K562 (cell line): ENCODE measurements around the gene DNAI7. TPM values are rescaled to one million over a fixed set of nuclear protein-coding genes. Genes with fewer than 3 reads are reported as not detected.

Source experiments
- ATAC-seq: fragments of 200-7000 bp; cut with Tn5 transposase; 3 replicates; pipeline ENCODE4 v1.9.1; 2020; ENCODE audit warnings: moderate library complexity
- BruUV-seq: library from RNA; stranded (reverse); fragments of 400-500 nt; replicated peaks from 2 replicates; lab custom pipeline; 2021; lab: Mats Ljungman, UMichigan
- CTCF ChIA-PET: fragments of 300-600 bp; formaldehyde crosslinking; extraction: SDS; loops from one replicate; lab custom pipeline; 2021; ENCODE audit warnings: low intra/inter-chr PET ratio; lab: Yijun Ruan, JAX
- POLR2A ChIA-PET: fragments of 300-600, 350-650 bp; sonication (Branson Sonifier 250); formaldehyde crosslinking; extraction: SDS; loops from one replicate; lab custom pipeline; 2021; ENCODE audit warnings: antibody characterized with exemption, inconsistent platforms; lab: Yijun Ruan, JAX
- DNase-seq, 4 experiments: peaks; one replicate each; pipeline versions ENCODE4 v3.0.0 to v3.0.0-alpha.2; 2011 to 2018; ENCODE audit warnings: low spot score in 3 of 4, mixed read lengths in 3 of 4; ENCODE audit errors: extremely low read depth in 1 of 4
- FAIRE-seq: peaks from 2 replicates; lab custom pipeline; 2011; peaks lifted over from hg19 to GRCh38; lab: Jason Lieb, UNC
- H2AFZ ChIP-seq: 2 replicates; pipeline ENCODE4 v1.6.0; 2011; ENCODE audit warnings: low read depth, low read length, control low read depth, inconsistent platforms
- H3K27ac ChIP-seq: fragments of 200-600 bp; 3 replicates; pipeline ENCODE4 v1.8.0; 2011; ENCODE audit warnings: low read depth, mild to moderate bottlenecking, control low read depth, inconsistent platforms, low read length, moderate library complexity, mixed read lengths; ENCODE audit errors: extremely low read depth
- H3K27me3 ChIP-seq, 2 experiments: fragments of 300-600 bp in 1 of 2; 2 replicates in 1 of 2; 3 replicates in 1 of 2; pipeline versions ENCODE4 v1.6.0 to v1.8.0; 2011; ENCODE audit warnings: inconsistent platforms in 2 of 2, low read length in 2 of 2, mild to moderate bottlenecking in 1 of 2, mixed read lengths in 1 of 2, moderate library complexity in 1 of 2; ENCODE audit not compliant: control insufficient read depth in 2 of 2, insufficient read depth in 2 of 2
- H3K36me3 ChIP-seq: fragments of 300-600 bp; 3 replicates; pipeline ENCODE4 v1.8.0; 2011; ENCODE audit warnings: mild to moderate bottlenecking, low read length, inconsistent platforms; ENCODE audit not compliant: control insufficient read depth, insufficient read depth
- H3K4me1 ChIP-seq, 2 experiments: fragments of 200-600 bp in 1 of 2; replicated peaks in 1 of 2; 2 replicates in 1 of 2; 3 replicates in 1 of 2; pipeline versions ENCODE4 v1.5.1 to v1.8.0; 2011; ENCODE audit warnings: inconsistent platforms in 2 of 2, low read length in 2 of 2, mild to moderate bottlenecking in 1 of 2, mixed read lengths in 1 of 2, moderate library complexity in 1 of 2; ENCODE audit not compliant: control insufficient read depth in 2 of 2, insufficient read depth in 2 of 2
- H3K4me2 ChIP-seq: 2 replicates; pipeline ENCODE4 v1.6.1; 2011; ENCODE audit warnings: low read length, control low read depth, inconsistent platforms, mixed read lengths; ENCODE audit not compliant: insufficient read depth
- H3K4me3 ChIP-seq: fragments of 200-600 bp; sonication (generic), shearing (Covaris generic); 2 replicates; pipeline ENCODE4 v1.5.1; 2016; ENCODE audit warnings: control low read depth, inconsistent platforms
- H3K79me2 ChIP-seq: fragments of 200-600 bp; 3 replicates; pipeline ENCODE4 v1.8.0; 2011; ENCODE audit warnings: low read length, inconsistent platforms; ENCODE audit not compliant: control insufficient read depth, insufficient read depth
- H3K9ac ChIP-seq, 2 experiments: 2 replicates each; pipeline versions ENCODE4 v1.6.0 to v1.6.1; 2011; ENCODE audit warnings: low read depth in 2 of 2, low read length in 2 of 2, control low read depth in 1 of 2, inconsistent platforms in 1 of 2, mild to moderate bottlenecking in 1 of 2, mixed read lengths in 1 of 2; ENCODE audit not compliant: insufficient read depth in 1 of 2
- H3K9me1 ChIP-seq: one replicate; pipeline ENCODE4 v1.6.0; 2011; ENCODE audit warnings: inconsistent platforms, mild to moderate bottlenecking, low read length, moderate library complexity; ENCODE audit not compliant: control insufficient read depth, insufficient read depth
- H3K9me3 ChIP-seq: replicated peaks from 2 replicates; pipeline ENCODE4 v1.5.1; 2011; ENCODE audit warnings: low read depth, low read length, inconsistent platforms; ENCODE audit not compliant: control insufficient read depth, insufficient read depth
- H4K20me1 ChIP-seq: replicated peaks from 2 replicates; pipeline ENCODE4 v1.6.1; 2011; ENCODE audit warnings: low read length, inconsistent platforms, mixed read lengths; ENCODE audit not compliant: control insufficient read depth, insufficient read depth
- CBX8 ChIP-seq: fragments of 200-600 bp; sonication (generic); IDR thresholded peaks from 2 replicates; pipeline ENCODE4 v1.6.1; 2012; ENCODE audit warnings: borderline replicate concordance, mixed run types, low read depth, mild to moderate bottlenecking, moderate library complexity, mixed read lengths, low read length, control low read depth, inconsistent platforms; ENCODE audit not compliant: poor library complexity, severe bottlenecking; ENCODE audit errors: extremely low read depth
- FOS ChIP-seq: IDR thresholded peaks from 3 replicates; pipeline ENCODE4 v1.6.1; 2011; ENCODE audit not compliant: insufficient read length; ENCODE audit errors: extremely low read depth
- POLR2B ChIP-seq: fragments of 450-650 bp; IDR thresholded peaks from 2 replicates; pipeline ENCODE4 v1.6.1; 2018; ENCODE audit warnings: low read depth; ENCODE audit not compliant: partially characterized antibody
- SNRNP70 ChIP-seq: fragments of 200-400 bp; formaldehyde crosslinking; optimal IDR thresholded peaks from 2 replicates; pipeline ENCODE3; 2017; ENCODE audit warnings: low read depth, low read length
- TBP ChIP-seq: optimal IDR thresholded peaks from 2 replicates; pipeline ENCODE3; 2011; ENCODE audit warnings: low read depth, low read length, improper control_type of control experiment
- TEAD2 ChIP-seq: fragments of 450-650 bp; IDR thresholded peaks from 2 replicates; pipeline ENCODE4 v1.6.1; 2016; ENCODE audit warnings: missing genetic modification characterization, control low read depth, missing compliant biosample characterization
- ZNF75A ChIP-seq: fragments of 450-650 bp; formaldehyde crosslinking; IDR thresholded peaks from 2 replicates; pipeline ENCODE4 v1.4.0; 2020; ENCODE audit warnings: mild to moderate bottlenecking
- in situ Hi-C: fragments of 300-500 bp; cut with MboI; formaldehyde crosslinking; loops from 4 replicates; pipeline ENCODE4 v1.15.0; 2018; ENCODE audit warnings: inconsistent platforms, mixed read lengths
- intact Hi-C: fragments of 100-400 bp; cut with micrococcal nuclease; formaldehyde crosslinking; loops from 2 replicates; pipeline ENCODE4 v1.14.2; 2022
- polyA plus RNA-seq, 8 experiments: library from polyadenylated mRNA; depleted of rRNA in 4 of 8; stranded (reverse) in 5 of 8; unstranded in 3 of 8; fragments of >200 nt; fragmentation: Nextera tagmentation in 2 of 8; fragmentation: Illumina TruSeq in 1 of 8; extraction: Ambion mirVana in 2 of 8; extraction: Trizol in 1 of 8; gene quantifications; 2 replicates each; pipeline versions ENCODE4 v1.2.1 to v1.2.3, GENCODE V29; 2011 to 2014; ENCODE audit warnings: inconsistent platforms in 1 of 8, missing spikeins in 1 of 8
- total RNA-seq, 7 experiments: library from RNA; depleted of rRNA in 6 of 7; stranded (reverse); fragments of >200 nt in 6 of 7; fragmentation: Illumina TruSeq in 2 of 7; extraction: Trizol in 2 of 7; gene quantifications; 2 replicates each; pipeline versions ENCODE4 v1.2.1 to v1.2.3, GENCODE V29; 2011 to 2021; ENCODE audit warnings: low replicate concordance in 1 of 7
- TF ChIP-seq, protein P1 (sequence below), 3 experiments: fragments of 200-800 bp in 1 of 3; sonication (Bioruptor generic) in 1 of 3; sonication (generic) in 1 of 3; formaldehyde crosslinking in 1 of 3; IDR thresholded peaks; 2 replicates each; pipeline versions ENCODE4 v1.6.1 to v1.8.0; 2016 to 2022; ENCODE audit warnings: mild to moderate bottlenecking in 2 of 3, missing compliant biosample characterization in 2 of 3, missing genetic modification characterization in 2 of 3, missing genetic modification reagents in 1 of 3
- TF ChIP-seq, protein P2 (sequence below): fragments of 250-450 bp; sonication (Bioruptor Pico); IDR thresholded peaks from 2 replicates; pipeline ENCODE4 v1.5.0; 2021; ENCODE audit warnings: mild to moderate bottlenecking, moderate library complexity
- TF ChIP-seq, protein P3 (sequence below): fragments of 450-650 bp; formaldehyde crosslinking; conservative IDR thresholded peaks from 2 replicates; pipeline ENCODE4 v1.4.0; 2022; ENCODE audit warnings: mild to moderate bottlenecking, missing genetic modification characterization

Gene DNAI7
- total and polyA plus RNA-seq, 9 of the 15 experiments (the other 6 are each of a cell fraction or from before 2014, with no cell fraction given), result 0.06 to 0.76 (median 0.17) TPM; not detected in 1

DNA sequence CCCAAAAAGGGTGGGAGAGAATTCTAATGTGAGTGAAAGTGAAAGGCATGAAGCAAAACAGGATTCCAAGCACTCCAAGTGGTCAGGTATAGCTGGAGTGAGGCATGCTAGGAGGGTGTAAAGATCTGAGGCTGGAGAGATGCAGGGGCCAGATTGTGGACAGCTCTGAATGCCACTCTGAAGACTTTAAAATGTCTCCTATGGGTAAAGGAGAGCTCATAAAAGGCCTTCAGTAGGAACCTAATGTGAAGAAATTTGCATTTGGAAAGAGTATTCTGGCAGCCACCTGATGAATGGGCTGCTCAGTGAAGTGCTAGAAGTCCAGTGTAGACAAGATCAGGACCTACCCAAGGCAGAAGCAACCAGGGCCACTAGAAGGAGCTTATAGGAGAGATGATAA, 68.9 kb downstream of the DNAI7 start:
- TF ChIP-seq SNRNP70, result no peak
- TF ChIP-seq ZNF75A (CRISPR knock-in tag), result no peak
- no peak for TF ChIP-seq FOS
- TF ChIP-seq, protein P1, sequence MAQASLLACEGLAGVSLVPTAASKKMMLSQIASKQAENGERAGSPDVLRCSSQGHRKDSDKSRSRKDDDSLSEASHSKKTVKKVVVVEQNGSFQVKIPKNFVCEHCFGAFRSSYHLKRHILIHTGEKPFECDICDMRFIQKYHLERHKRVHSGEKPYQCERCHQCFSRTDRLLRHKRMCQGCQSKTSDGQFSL (CRISPR knock-in tag; IDR thresholded peaks at IDR 0.05), result no peak
- TF ChIP-seq, protein P1 (tag; IDR thresholded peaks at IDR 0.05), result no peak
- Histone ChIP-seq H3K27ac (no peak overlapping the region), H2AFZ (no peak overlapping the region), H3K4me1 (no peaks in the 10 kb centered on the region), H4K20me1 (no peaks in the 10 kb centered on the region), H3K9me3 (no peaks in the 10 kb centered on the region), H3K36me3 (no peaks in the 10 kb centered on the region), H3K9ac (no peak overlapping the region), H3K79me2 (no peaks in the 10 kb centered on the region), H3K9me1 (no peaks in the 10 kb centered on the region), H3K4me2 (no peak overlapping the region), H3K4me3 (no peak overlapping the region), H3K27me3 (no peaks in the 10 kb centered on the region)
- FAIRE-seq, result no peak
- ChIA-PET POLR2A (interaction anchor here (0.6 kb wide), 1 partner anchor 395 kb away, joined by 3 read pairs; no protein-coding TSS in a partner anchor), CTCF (no interaction called here)
- BruUV-seq, result no TSS peak
- in situ Hi-C loops, result no loop called here
- no peak for ATAC-seq
- intact Hi-C loops, result no loop called here
- no peak for DNase-seq

DNA sequence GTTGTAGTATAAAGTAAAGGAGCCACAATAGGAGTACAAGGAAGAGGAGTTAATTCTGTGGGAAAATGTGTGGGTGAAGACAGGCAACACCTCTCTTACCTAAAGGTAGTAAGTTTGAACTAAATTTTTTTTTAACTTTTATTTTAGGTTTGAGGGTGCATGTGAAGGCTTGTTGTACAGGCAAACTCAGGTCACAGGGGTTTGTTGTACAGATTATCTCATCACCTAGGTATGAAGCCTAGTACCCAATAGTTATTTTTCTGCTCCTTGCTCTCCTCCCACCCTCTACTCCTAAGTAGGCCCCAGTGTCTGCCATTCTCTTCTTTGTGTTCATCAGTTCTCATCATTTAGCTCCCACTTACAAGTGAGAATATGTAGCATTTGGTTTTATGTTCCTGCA, 70.5 kb downstream of the DNAI7 start:
- no peak overlapping the region for H3K27ac ChIP-seq
- DNase-seq, result no peak
- no peaks in the 10 kb centered on the region for H3K27me3 ChIP-seq
- no peak overlapping the region for H2AFZ ChIP-seq
- no peaks in the 10 kb centered on the region for H4K20me1 ChIP-seq
- no peak overlapping the region for H3K9ac ChIP-seq
- ChIA-PET POLR2A (no interaction called here), CTCF (no interaction called here)
- H3K4me1 ChIP-seq, result no peaks in the 10 kb centered on the region
- H3K9me1 ChIP-seq, result no peaks in the 10 kb centered on the region
- ATAC-seq, result no peak
- no peak overlapping the region for H3K4me3 ChIP-seq
- no peaks in the 10 kb centered on the region for H3K9me3 ChIP-seq
- no peak for FAIRE-seq
- no peaks in the 10 kb centered on the region for H3K79me2 ChIP-seq
- H3K36me3 ChIP-seq, result no peaks in the 10 kb centered on the region
- intact Hi-C loops, result no loop called here
- BruUV-seq, result no TSS peak
- in situ Hi-C loops, result no loop called here
- no peak overlapping the region for H3K4me2 ChIP-seq
- no peak for TF ChIP-seq TEAD2 (tag)
- no peak for TF ChIP-seq POLR2B
- no peak for TF ChIP-seq CBX8
- TF ChIP-seq, protein P2, sequence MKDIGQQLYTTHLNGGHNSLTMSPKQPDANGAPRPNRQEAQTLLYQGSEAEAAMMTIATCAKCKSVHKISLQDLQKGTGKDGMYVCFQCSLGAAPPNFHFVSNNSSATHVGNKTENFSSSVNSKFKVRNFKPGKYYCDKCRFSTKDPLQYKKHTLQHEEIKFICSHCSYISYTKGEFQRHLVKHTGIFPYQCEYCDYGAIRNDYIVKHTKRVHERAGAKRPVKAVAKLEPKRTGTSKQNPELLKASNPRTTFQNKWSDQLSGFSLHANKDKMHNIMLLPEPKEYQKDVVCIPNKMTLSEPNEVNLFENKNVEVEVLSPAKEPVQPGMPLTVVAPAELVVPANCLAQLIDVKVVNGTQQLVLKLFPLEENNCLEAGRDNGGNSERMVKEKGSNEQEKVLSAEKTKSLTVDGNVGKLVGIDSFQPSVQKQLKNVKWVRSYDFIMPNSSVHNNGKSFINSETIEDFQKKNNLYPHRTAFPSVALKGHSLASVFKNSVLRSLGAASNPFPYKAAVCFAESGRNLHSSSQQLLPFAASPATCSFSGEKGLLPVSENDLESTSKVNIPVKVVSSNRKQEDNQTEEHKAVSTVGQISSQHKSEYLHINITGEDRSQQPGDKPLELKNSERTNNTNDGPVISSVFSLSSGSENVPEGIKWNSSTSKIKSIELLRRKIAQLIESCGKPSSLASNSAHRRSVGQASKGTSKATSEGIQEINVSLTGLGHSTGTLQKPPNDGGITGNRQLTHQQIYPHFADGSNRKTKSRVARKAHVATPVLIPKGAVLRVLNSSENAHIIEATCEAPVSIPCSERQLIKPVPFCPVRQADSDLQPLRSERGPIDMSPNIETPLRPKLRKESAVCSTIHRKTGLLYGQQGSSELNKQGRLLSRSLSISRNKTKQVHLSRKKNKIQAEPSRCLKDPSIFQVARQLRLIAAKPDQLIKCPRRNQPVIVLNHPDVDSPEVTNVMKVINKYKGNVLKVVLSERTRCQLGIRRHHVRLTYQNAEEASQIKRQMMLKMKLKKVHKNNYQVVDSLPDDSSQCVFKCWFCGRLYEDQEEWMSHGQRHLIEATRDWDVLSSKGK, result no peak
- TF ChIP-seq TBP, result no peak
- TF ChIP-seq, protein P3, sequence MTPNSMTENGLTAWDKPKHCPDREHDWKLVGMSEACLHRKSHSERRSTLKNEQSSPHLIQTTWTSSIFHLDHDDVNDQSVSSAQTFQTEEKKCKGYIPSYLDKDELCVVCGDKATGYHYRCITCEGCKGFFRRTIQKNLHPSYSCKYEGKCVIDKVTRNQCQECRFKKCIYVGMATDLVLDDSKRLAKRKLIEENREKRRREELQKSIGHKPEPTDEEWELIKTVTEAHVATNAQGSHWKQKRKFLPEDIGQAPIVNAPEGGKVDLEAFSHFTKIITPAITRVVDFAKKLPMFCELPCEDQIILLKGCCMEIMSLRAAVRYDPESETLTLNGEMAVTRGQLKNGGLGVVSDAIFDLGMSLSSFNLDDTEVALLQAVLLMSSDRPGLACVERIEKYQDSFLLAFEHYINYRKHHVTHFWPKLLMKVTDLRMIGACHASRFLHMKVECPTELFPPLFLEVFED (CRISPR knock-in tag), result no peak
